ENCODE data around the gene IFNA1.

- no peak for TF ChIP-seq CTCF (conservative IDR thresholded peaks at IDR 0.05 in 1 of 2, IDR thresholded peaks at IDR 0.05 in 1 of 2; ENCODE audit: extremely low read depth in 1 of 2, insufficient read depth in 1 of 2, low read depth in 1 of 2, low read length in 2 of 2)
- TF ChIP-seq EZH2 (IDR thresholded peaks at IDR 0.05; ENCODE audit: borderline replicate concordance, low read length), result no peak
Measured at GRCh38 chr9:21413151-21413550, 27.1 kb upstream of the IFNA1 start.

Data from mammary epithelial cell (primary cell).